Epithelial cell of esophagus (primary cell): Measurements from ENCODE around the gene PPM1K.

ENCODE experiments used
- DNase-seq: peaks from one replicate; pipeline ENCODE4 v3.0.0; 2010; ENCODE audit warnings: low read depth
- H3K4me3 ChIP-seq: 2 replicates; pipeline ENCODE4 v1.5.1; 2011; ENCODE audit warnings: mild to moderate bottlenecking, low read length, control low read depth
- TF ChIP-seq, protein P1 (sequence below): IDR thresholded peaks from 2 replicates; pipeline ENCODE4 v1.5.1; 2011; ENCODE audit warnings: low read depth, mild to moderate bottlenecking, low read length, control low read depth, inconsistent platforms; ENCODE audit not compliant: insufficient read depth; ENCODE audit errors: missing control alignments

The PPM1K gene

DNA sequence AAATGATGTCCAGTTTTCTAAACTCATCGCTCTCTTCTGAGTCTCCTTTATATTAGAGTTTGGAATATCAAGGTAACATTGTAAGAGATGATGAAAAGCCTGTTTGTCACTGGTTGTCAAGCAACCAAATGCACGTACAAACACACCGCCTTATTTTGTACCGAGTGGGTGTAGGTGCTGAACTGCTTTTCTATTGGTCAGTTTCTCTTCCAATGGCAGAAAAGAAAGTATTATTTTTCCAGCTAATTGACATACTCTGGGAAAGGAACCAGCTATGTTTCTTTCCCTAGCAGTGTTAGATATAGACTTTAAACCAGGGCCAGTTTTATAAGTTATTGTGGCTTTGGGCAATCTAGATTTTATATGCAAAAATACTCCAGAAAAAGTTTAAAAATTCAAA is 6.6 kb upstream of the PPM1K start:
- no peak overlapping the region for H3K4me3 ChIP-seq
- TF ChIP-seq, protein P1, sequence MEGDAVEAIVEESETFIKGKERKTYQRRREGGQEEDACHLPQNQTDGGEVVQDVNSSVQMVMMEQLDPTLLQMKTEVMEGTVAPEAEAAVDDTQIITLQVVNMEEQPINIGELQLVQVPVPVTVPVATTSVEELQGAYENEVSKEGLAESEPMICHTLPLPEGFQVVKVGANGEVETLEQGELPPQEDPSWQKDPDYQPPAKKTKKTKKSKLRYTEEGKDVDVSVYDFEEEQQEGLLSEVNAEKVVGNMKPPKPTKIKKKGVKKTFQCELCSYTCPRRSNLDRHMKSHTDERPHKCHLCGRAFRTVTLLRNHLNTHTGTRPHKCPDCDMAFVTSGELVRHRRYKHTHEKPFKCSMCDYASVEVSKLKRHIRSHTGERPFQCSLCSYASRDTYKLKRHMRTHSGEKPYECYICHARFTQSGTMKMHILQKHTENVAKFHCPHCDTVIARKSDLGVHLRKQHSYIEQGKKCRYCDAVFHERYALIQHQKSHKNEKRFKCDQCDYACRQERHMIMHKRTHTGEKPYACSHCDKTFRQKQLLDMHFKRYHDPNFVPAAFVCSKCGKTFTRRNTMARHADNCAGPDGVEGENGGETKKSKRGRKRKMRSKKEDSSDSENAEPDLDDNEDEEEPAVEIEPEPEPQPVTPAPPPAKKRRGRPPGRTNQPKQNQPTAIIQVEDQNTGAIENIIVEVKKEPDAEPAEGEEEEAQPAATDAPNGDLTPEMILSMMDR: no peak
- DNase-seq: peak; percentile 53

DNA sequence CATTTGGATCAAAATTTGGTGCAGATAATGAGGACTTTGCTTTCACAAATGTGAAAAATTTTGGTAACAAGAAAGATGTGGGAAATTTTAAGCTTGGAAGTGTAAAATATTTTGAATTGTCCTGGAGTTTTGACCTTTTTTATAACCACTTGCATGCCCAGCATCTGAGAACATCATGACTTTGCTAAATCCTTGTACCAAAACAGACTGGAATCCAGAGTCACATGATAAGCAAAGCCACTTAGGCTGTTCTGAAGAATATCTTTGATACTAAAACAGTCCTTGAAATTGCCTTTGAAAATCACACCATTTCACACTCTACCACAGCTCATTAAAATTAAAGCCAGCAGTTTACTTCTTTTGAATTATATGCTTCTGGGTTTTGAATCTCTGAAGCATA is 2.5 kb upstream of the PPM1K start:
- DNase-seq: no peak
- H3K4me3 ChIP-seq: no peak overlapping the region
- TF ChIP-seq, protein P1: no peak

DNA sequence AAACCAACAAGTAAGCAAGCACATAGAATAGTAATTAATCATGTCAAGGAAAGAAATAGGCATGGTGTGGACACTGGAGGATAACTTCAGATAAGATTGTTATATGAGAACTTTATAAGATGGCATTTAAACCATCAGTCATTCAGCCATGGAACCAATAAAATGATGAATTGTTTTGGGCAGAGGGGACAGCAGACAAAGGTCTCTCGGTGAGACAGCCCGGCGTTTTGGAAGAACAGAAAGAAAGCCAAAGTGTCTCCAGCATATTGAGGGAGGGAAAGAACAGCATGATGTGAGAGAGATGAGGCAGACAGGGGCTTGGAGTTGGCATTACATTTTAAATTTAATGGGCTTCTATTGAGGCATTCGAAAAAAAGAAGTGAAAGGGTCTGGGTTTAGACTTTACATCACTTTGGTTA is 883 bp upstream of the PPM1K start:
- TF ChIP-seq, protein P1: no peak
- DNase-seq: no peak
- peak overlapping the region; percentile 81 for H3K4me3 ChIP-seq

DNA sequence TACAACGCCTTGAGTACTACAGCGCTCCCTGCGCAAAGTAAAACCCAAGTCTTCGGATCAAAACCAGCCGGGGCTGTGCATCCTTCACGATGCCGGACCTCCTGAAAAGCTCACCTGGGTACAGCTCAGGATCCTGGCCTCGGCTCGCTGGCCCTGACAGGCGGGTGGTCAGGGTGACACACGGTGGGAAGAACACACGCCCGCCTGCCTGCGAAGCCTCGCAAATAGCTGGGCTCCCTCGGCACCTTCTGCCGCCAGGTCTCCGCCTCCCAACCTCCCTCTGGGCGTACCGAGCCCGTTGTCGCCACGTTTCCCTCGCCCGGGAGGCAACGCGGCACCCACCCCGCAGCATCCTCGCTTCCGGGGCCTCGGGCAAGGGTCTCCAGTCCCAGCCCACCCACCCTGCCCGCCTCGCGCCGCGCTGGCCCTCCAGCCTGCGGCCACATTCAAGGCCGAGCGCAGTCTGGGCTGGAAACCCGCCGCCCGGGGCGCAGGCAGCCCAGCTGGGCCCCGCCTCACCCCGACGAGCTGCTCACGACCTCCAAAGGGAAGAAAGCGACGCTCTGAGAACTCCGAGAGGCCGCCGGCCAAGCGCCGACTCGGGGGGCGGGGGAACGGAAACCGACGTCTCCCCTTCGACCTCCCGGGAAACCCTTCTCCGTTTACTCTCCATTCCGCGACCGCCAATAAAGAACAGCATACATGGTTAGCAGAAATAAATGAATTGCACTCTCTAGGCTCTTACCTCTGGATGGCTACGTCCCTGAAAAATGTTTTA is 511 bp downstream of the PPM1K start:
- H3K4me3 ChIP-seq: peak overlapping the region; percentile 81
- TF ChIP-seq, protein P1: no peak
- DNase-seq: peak; percentile 65

DNA sequence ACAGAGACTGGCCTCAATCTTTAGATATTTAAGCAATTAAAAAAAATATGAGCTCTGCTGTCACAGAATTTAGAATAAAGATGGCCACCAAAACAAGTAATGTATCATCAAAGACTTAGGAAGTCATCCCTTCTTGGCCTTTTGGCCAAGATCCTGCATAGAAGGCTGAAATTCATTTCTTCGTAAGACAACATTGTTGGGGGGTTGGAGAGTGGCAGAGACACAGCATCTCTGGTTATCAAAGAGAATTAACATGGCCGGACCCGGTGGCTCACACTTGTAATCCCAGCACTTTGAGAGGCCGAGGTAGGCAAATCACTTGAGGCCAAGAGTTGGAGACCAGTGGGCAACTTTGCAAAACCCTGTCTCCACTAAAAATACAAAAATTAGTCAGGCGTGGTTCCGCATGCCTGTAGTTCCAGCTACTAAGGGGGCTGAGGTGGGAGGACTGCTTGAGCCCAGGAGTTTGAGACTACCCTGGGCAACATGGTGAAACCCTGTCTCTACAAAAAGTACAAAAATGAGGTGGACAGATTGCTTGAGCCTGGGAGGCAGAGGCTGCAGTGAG is 4.0 kb downstream of the PPM1K start:
- no peak for DNase-seq
- no peak overlapping the region for H3K4me3 ChIP-seq
- TF ChIP-seq, protein P1: no peak

DNA sequence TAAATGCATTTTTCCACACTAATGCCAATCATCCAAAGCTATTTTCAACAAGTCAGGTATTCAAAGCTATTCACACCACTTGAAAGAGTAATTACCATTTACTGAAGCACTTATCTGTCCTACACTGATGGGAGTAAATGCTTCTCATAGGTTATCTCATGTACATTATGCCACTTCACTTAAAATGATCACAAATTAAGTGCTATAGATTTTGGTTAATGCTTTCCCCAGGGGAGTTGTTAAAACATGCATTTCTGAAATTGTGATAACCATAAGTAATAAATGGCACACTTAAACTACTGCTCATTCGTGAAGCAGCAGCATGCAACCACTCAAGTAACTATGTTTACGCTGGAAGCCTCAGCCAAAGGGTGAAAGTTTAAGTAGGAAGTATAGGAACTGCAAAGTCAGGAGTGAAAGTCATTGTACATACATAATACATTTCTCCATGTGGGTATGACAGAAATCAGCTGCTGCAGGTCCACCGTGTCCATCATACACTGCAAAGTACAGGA is 6.6 kb downstream of the PPM1K start:
- TF ChIP-seq, protein P1: no peak
- H3K4me3 ChIP-seq: no peak overlapping the region
- no peak for DNase-seq
